HCT116 (cell line): Measurements from ENCODE around the gene ZNHIT3. TPM values are rescaled to one million over a fixed set of nuclear protein-coding genes. Genes with fewer than 3 reads are reported as not detected.

Experiments
- ATAC-seq: fragments of 200-7000 bp; cut with Tn5 transposase; 2 replicates; pipeline ENCODE4 v1.9.1; 2020; ENCODE audit warnings: mild to moderate bottlenecking, moderate library complexity
- BruUV-seq: library from RNA; stranded (reverse); fragments of 400-500 nt; replicated peaks from 2 replicates; lab custom pipeline; 2021; lab: Mats Ljungman, UMichigan
- CTCF ChIA-PET: fragments of 300-600 bp; sonication (Branson Sonifier 250); formaldehyde crosslinking; loops from one replicate; lab custom pipeline; 2021; ENCODE audit warnings: antibody characterized with exemption; lab: Charles Lee
- POLR2A ChIA-PET: fragments of 300-600, 350-600 bp; sonication (Branson Sonifier 250); formaldehyde crosslinking; loops from one replicate; lab custom pipeline; 2021; ENCODE audit warnings: antibody characterized with exemption; lab: Charles Lee
- RAD21 ChIA-PET, 2 experiments: fragments of 300-600 bp; sonication (Branson Sonifier 250); formaldehyde crosslinking; loops; one replicate each; lab custom pipeline; 2023; ENCODE audit warnings: low total read pairs in 2 of 2; ENCODE audit not compliant: uncharacterized antibody in 2 of 2, unreplicated experiment in 2 of 2, low non-redundant PET in 1 of 2; lab: Charles Lee
- DNase-seq: peaks from one replicate; pipeline ENCODE4 v3.0.0-alpha.2; 2010; ENCODE audit warnings: low read depth, low spot score
- H2AFZ ChIP-seq: fragments of 200-600 bp; shearing (Covaris generic), sonication (generic); 2 replicates; pipeline ENCODE4 v1.6.1; 2017; ENCODE audit warnings: low read depth, mixed run types, mixed read lengths, antibody characterized with exemption, low read length; ENCODE audit not compliant: poor library complexity, severe bottlenecking
- H3K27ac ChIP-seq: 2 replicates; pipeline ENCODE4 v1.5.1; 2012; ENCODE audit warnings: low read depth, low read length
- H3K27me3 ChIP-seq: fragments of 200-600 bp; sonication (generic); 2 replicates; pipeline ENCODE4 v1.6.1; 2016; ENCODE audit warnings: mixed run types, low read length, mixed read lengths; ENCODE audit not compliant: insufficient read depth
- H3K36me3 ChIP-seq, 2 experiments: fragments of 200-500 bp in 1 of 2; fragments of 200-600 bp in 1 of 2; sonication (Bioruptor generic) in 1 of 2; sonication (generic) in 1 of 2; 2 replicates each; pipeline versions ENCODE4 v1.5.1 to v1.6.1; 2014 to 2016; ENCODE audit warnings: low read length in 2 of 2, inconsistent platforms in 1 of 2, mixed read lengths in 1 of 2, mixed run types in 1 of 2; ENCODE audit not compliant: insufficient read depth in 2 of 2, control insufficient read depth in 1 of 2
- H3K4me1 ChIP-seq, 2 experiments: fragments of 200-600 bp in 1 of 2; sonication (generic) in 1 of 2; 2 replicates each; pipeline versions ENCODE4 v1.5.1 to v1.6.1; 2012 to 2017; ENCODE audit warnings: low read length in 2 of 2, inconsistent platforms in 1 of 2, mild to moderate bottlenecking in 1 of 2, mixed read lengths in 1 of 2, mixed run types in 1 of 2, moderate library complexity in 1 of 2; ENCODE audit not compliant: insufficient read depth in 2 of 2, control insufficient read depth in 1 of 2
- H3K4me2 ChIP-seq: fragments of 200-600 bp; sonication (generic); 2 replicates; pipeline ENCODE4 v1.6.1; 2017; ENCODE audit warnings: mixed run types, low read length, mixed read lengths
- H3K4me3 ChIP-seq, 2 experiments: fragments of 200-600 bp in 1 of 2; sonication (generic) in 1 of 2; replicated peaks in 1 of 2; 2 replicates each; pipeline ENCODE4 v1.5.1; 2011 to 2016; ENCODE audit warnings: low read length in 2 of 2, control low read depth in 1 of 2, low read depth in 1 of 2, mild to moderate bottlenecking in 1 of 2, mixed read lengths in 1 of 2, mixed run types in 1 of 2
- H3K79me2 ChIP-seq: fragments of 200-600 bp; sonication (generic); 2 replicates; pipeline ENCODE4 v1.6.1; 2017; ENCODE audit warnings: mild to moderate bottlenecking, mixed run types, low read length, moderate library complexity, mixed read lengths; ENCODE audit not compliant: insufficient read depth
- H3K9ac ChIP-seq: fragments of 200-600 bp; sonication (generic); 2 replicates; pipeline ENCODE4 v1.6.1; 2016; ENCODE audit warnings: low read length, mixed read lengths
- H3K9me2 ChIP-seq: fragments of 200-600 bp; sonication (generic), shearing (Covaris generic); 2 replicates; pipeline ENCODE4 v1.6.1; 2017; ENCODE audit warnings: mixed run types, mild to moderate bottlenecking, moderate library complexity; ENCODE audit not compliant: insufficient read depth
- H3K9me3 ChIP-seq, 2 experiments: fragments of 200-500 bp in 1 of 2; fragments of 200-600 bp in 1 of 2; sonication (Bioruptor generic) in 1 of 2; sonication (generic) in 1 of 2; 2 replicates each; pipeline ENCODE4 v1.6.1; 2014 to 2017; ENCODE audit warnings: low read length in 2 of 2, mixed read lengths in 2 of 2, inconsistent platforms in 1 of 2, low read depth in 1 of 2, mild to moderate bottlenecking in 1 of 2, mixed run types in 1 of 2, moderate library complexity in 1 of 2; ENCODE audit not compliant: control insufficient read depth in 1 of 2, insufficient read depth in 1 of 2
- H4K20me1 ChIP-seq: fragments of 200-600 bp; sonication (generic), shearing (Covaris generic); 2 replicates; pipeline ENCODE4 v1.6.1; 2017; ENCODE audit warnings: mixed run types, mild to moderate bottlenecking, moderate library complexity; ENCODE audit not compliant: insufficient read depth
- ATF3 ChIP-seq: IDR thresholded peaks from 2 replicates; pipeline ENCODE4 v1.6.1; 2012
- EGR1 ChIP-seq: IDR thresholded peaks from 2 replicates; pipeline ENCODE4 v1.6.1; 2012; ENCODE audit warnings: low read depth
- ELF1 ChIP-seq: IDR thresholded peaks from 2 replicates; pipeline ENCODE4 v1.6.1; 2012; ENCODE audit warnings: low read depth, borderline replicate concordance
- MAX ChIP-seq: IDR thresholded peaks from 2 replicates; pipeline ENCODE4 v1.6.1; 2012
- POLR2A ChIP-seq: IDR thresholded peaks from 2 replicates; pipeline ENCODE4 v1.7.0; 2011; ENCODE audit warnings: borderline replicate concordance; ENCODE audit not compliant: insufficient read depth, insufficient read length; ENCODE audit errors: extremely low read depth
- POLR2AphosphoS5 ChIP-seq: IDR thresholded peaks from 2 replicates; pipeline ENCODE4 v1.6.1; 2011; ENCODE audit warnings: mild to moderate bottlenecking, low read depth, low read length, moderate library complexity
- REST ChIP-seq: IDR thresholded peaks from 2 replicates; pipeline ENCODE4 v1.6.1; 2012; ENCODE audit warnings: low read depth
- SIN3A ChIP-seq: IDR thresholded peaks from 2 replicates; pipeline ENCODE4 v1.6.1; 2012; ENCODE audit warnings: low read depth
- SP1 ChIP-seq: IDR thresholded peaks from 2 replicates; pipeline ENCODE4 v1.6.1; 2012; ENCODE audit warnings: low read depth
- SRF ChIP-seq: IDR thresholded peaks from 2 replicates; pipeline ENCODE4 v1.6.1; 2012; ENCODE audit warnings: low read depth
- YY1 ChIP-seq: IDR thresholded peaks from 2 replicates; pipeline ENCODE4 v1.6.1; 2011; ENCODE audit warnings: low read length, low read depth, moderate library complexity, mild to moderate bottlenecking; ENCODE audit not compliant: insufficient replicate concordance; ENCODE audit errors: extremely low read depth
- ZBTB33 ChIP-seq: IDR thresholded peaks from 2 replicates; pipeline ENCODE4 v1.6.1; 2011; ENCODE audit warnings: mild to moderate bottlenecking, low read length, moderate library complexity; ENCODE audit not compliant: insufficient replicate concordance; ENCODE audit errors: extremely low read depth
- ZFX ChIP-seq: fragments of 450-650 bp; IDR thresholded peaks from 2 replicates; pipeline ENCODE4 v1.6.1; 2017
- intact Hi-C: fragments of 100-400 bp; cut with micrococcal nuclease; formaldehyde crosslinking; loops from 2 replicates; pipeline ENCODE4 v1.10.0; 2022
- total RNA-seq: library from RNA; stranded (reverse); gene quantifications from one replicate; pipeline ENCODE4 v1.2.1, GENCODE V29; 2021; ENCODE audit not compliant: unreplicated experiment

The ZNHIT3 gene
- total RNA-seq, 1 experiment from 2014 or later = 33.9 TPM

GRCh38 chr17:36544307-36545076 is 58.0 kb downstream of the ZNHIT3 start, which contains the start of gene GGNBP2:
Gene GGNBP2, plus strand, starts transcription at chr17:36544919. Its CDS starts 806 bp downstream, at chr17:36545725.
- peaks cover 58% of the 10 kb centered on the region for H3K79me2 ChIP-seq
- no peaks in the 10 kb centered on the region for H3K9me3 ChIP-seq
- H3K27ac ChIP-seq = peak within 1 kb of the TSS; percentile 98
- ATAC-seq (peak; percentile 76), DNase-seq (peak; percentile 76)
- TF ChIP-seq ATF3 = no peak
- no peak for TF ChIP-seq REST
- no peak for TF ChIP-seq ELF1
- peak; percentile 76; the same call in 1 of the 2 replicates for TF ChIP-seq SIN3A
- TF ChIP-seq SP1 = peak; percentile 46
- peak; percentile 92 for TF ChIP-seq ZBTB33
- TF ChIP-seq MAX = peak; percentile 52; the same call in 1 of the 2 replicates
- no peak for TF ChIP-seq SRF
- TF ChIP-seq ZFX = peak; percentile 49; the same call in 1 of the 2 replicates
- peak; percentile 84 for TF ChIP-seq POLR2AphosphoS5
- TF ChIP-seq EGR1 = peak; percentile 88
- TF ChIP-seq YY1 = no peak
- peak; percentile 58 for TF ChIP-seq POLR2A
- intact Hi-C loops = loop anchor here (1.0 to 5.0 kb wide), 2 partner anchors 10 to 58 kb away; partner anchors contain the start of genes MRM1, MYO19 and PIGW
- H3K4me3 ChIP-seq = peak within 1 kb of the TSS; percentile 80 to 97
- peak within 1 kb of the TSS; percentile 96 for H3K9ac ChIP-seq
- peaks cover 11 to 26% of the 10 kb centered on the region in 2 experiments; a peak in 3 of 4 replicates for H3K4me1 ChIP-seq
- ChIA-PET RAD21 (no interaction called here), POLR2A (interaction anchor here (0.6 to 2.8 kb wide), 9 partner anchors 10 to 1821 kb away, joined by 3 to 30 read pairs (median 4); partner anchors contain the start of genes MRM1, MYO19, PIGW and ZNHIT3), CTCF (interaction anchor here (1.3 to 2.3 kb wide), 2 partner anchors 10 to 57 kb away, joined by 4 to 16 read pairs; partner anchors contain the start of genes MRM1, MYO19 and PIGW)
- H3K4me2 ChIP-seq = peak within 1 kb of the TSS; percentile 97
- peaks cover 0 to 6% of the 10 kb centered on the region in 2 experiments; a peak in 2 of 4 replicates for H3K36me3 ChIP-seq
- H4K20me1 ChIP-seq = no peaks in the 10 kb centered on the region
- TSS peak; percentile 82 for BruUV-seq
- H2AFZ ChIP-seq = no peak within 1 kb of the TSS
- H3K9me2 ChIP-seq = no peaks in the 10 kb centered on the region
- no peaks in the 10 kb centered on the region for H3K27me3 ChIP-seq
